Small intestine (tissue), 7 donors: Measurements from ENCODE around the gene ZNF653. TPM values are rescaled to one million over a fixed set of nuclear protein-coding genes. Genes with fewer than 3 reads are reported as not detected.
A peak's percentile ranks its signal among the peaks of the same experiment; 100 is the strongest.

Experiments used
- DNase-seq, 2 donors: peaks; one replicate each; pipeline versions ENCODE4 v3.0.0 to v3.0.0-alpha.2; 2013
- FAIRE-seq: peaks from 2 replicates; lab custom pipeline; 2012; peaks lifted over from hg19 to GRCh38; lab: Jason Lieb, UNC
- H3K27ac ChIP-seq, 3 donors: one replicate each; pipeline ENCODE4 v1.5.1; 2013; ENCODE audit warnings: low read length in 2 of 3, mild to moderate bottlenecking in 2 of 3, control low read depth in 1 of 3, inconsistent platforms in 1 of 3, low read depth in 1 of 3, moderate library complexity in 1 of 3
- H3K27me3 ChIP-seq, 3 donors: one replicate each; pipeline ENCODE4 v1.6.1; 2013; ENCODE audit warnings: low read length in 3 of 3, inconsistent platforms in 1 of 3; ENCODE audit not compliant: control insufficient read depth in 3 of 3, insufficient read depth in 3 of 3
- H3K36me3 ChIP-seq, 3 donors: one replicate each; pipeline ENCODE4 v1.6.1; 2013; ENCODE audit warnings: low read length in 3 of 3, inconsistent platforms in 1 of 3, low read depth in 1 of 3, mild to moderate bottlenecking in 1 of 3, moderate library complexity in 1 of 3; ENCODE audit not compliant: control insufficient read depth in 3 of 3, insufficient read depth in 2 of 3
- H3K4me1 ChIP-seq, 3 donors: one replicate each; pipeline ENCODE4 v1.6.1; 2013; ENCODE audit warnings: low read length in 2 of 3, inconsistent platforms in 1 of 3, low read depth in 1 of 3, mild to moderate bottlenecking in 1 of 3, moderate library complexity in 1 of 3; ENCODE audit not compliant: control insufficient read depth in 3 of 3, insufficient read depth in 2 of 3
- H3K4me3 ChIP-seq, 3 donors: one replicate each; pipeline ENCODE4 v1.5.1; 2013; ENCODE audit warnings: low read length in 3 of 3, control low read depth in 1 of 3, inconsistent platforms in 1 of 3, low read depth in 1 of 3, mild to moderate bottlenecking in 1 of 3, moderate library complexity in 1 of 3
- H3K9me3 ChIP-seq, 2 donors: one replicate each; pipeline ENCODE4 v1.6.1; 2013; ENCODE audit warnings: low read depth in 1 of 2, low read length in 1 of 2; ENCODE audit not compliant: control insufficient read depth in 2 of 2, insufficient read depth in 1 of 2
- WGBS, 3 donors: extraction: QIAGEN DNeasy Blood & Tissue Kit; methylation state at CpG; one replicate each; pipeline ENCODE4 v1.1.7; 2013; 5-methylcytosine and 5-hydroxymethylcytosine counted together
- polyA plus RNA-seq, 4 donors: library from polyadenylated mRNA; stranded (reverse) in 3 of 4; unstranded in 1 of 4; fragments of 200-250 nt in 3 of 4; fragments of 120-200 nt in 1 of 4; gene quantifications; one replicate each; pipeline versions ENCODE4 v1.2.1 to v1.2.3, GENCODE V29; 2013
- donor health status: healthy with polysubstance abuse.
- donor health status: control.
- donor health status: control.
- donor health status: Bipolar disorder and iron deficiency.
- donor health status: healthy.

The ZNF653 gene
- polyA plus RNA-seq, 4 donors, result 7.5 to 25.1 (median 10.4) TPM

DNA sequence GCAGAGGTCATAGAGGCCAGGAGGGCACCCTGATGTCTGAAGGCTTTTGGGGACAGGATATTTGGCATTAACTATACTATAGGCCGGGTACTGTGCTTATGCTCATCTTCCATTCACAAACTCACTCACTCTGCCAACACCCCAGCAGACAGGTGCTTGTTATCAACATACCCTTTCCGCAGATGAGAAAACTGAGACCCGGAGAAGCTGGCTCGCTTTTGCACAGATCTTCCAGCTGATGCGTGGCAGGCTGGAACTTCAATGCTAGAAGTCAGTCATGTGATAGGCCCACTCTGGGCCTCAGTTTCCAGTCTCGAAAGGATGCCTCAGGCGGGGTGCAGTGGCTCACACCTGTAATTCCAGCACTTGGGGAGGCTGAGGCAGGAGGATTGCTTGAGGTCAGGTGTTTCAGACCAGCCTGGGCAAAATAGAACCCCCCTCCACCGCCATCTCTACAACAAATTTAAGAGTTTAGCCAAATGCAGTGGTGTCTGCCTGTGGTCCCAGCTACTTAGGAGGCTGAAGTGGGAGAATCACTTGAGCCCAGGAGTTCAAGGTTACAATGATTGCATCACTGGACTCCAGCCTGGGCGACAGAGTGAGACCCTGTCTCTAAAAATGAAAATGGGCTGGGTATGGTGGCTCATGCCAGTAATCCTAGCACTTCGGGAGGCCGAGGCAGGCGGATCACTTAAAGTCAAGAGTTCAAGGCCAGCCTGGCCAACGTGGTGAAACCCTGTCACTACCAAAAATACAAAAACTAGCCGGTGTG is 42.5 kb upstream of the ZNF653 start:
- 73 to 87% (median 83%) methylated on average over 14 of the region's 14 CpGs for WGBS, 3 donors
- Histone ChIP-seq H3K4me1 (no peaks in the 10 kb centered on the region), H3K27ac (no peak overlapping the region), H3K27me3 (no peaks in the 10 kb centered on the region), H3K36me3 (peaks cover 0 to 22% (median 9%) of the 10 kb centered on the region in 3 donors), H3K4me3 (no peak overlapping the region), H3K9me3 (no peaks in the 10 kb centered on the region)
- DNase-seq (no peak), FAIRE-seq (no peak)

DNA sequence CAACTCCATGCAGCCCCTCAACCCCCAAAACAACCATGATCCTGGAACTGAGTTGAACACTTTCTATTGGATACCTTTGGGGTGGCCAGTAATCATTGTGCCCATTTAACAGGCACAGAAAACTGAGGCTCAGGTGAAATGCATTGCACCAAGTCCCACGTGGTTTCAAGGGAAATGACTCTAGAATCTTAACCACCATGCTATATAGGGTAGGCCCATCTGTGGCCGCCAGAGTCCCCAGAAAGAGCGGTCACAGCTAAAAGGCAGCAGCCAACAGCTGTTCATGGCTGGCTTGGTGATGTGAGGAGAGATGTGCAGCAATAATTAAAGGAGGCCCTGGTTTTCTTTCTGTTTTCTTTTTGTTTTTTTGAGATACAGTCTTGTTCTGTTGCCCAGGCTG is 35.6 kb upstream of the ZNF653 start:
- DNase-seq, result no peak
- Histone ChIP-seq H3K36me3 (no peaks in the 10 kb centered on the region), H3K4me3 (no peak overlapping the region), H3K27me3 (peaks cover 0 to 31% (median 4%) of the 10 kb centered on the region in 3 donors), H3K27ac (no peak overlapping the region), H3K4me1 (no peaks in the 10 kb centered on the region), H3K9me3 (no peaks in the 10 kb centered on the region)
- no peak for FAIRE-seq
- WGBS, 3 donors, result 34 to 65% (median 58%) methylated on average over 3 of the region's 3 CpGs

DNA sequence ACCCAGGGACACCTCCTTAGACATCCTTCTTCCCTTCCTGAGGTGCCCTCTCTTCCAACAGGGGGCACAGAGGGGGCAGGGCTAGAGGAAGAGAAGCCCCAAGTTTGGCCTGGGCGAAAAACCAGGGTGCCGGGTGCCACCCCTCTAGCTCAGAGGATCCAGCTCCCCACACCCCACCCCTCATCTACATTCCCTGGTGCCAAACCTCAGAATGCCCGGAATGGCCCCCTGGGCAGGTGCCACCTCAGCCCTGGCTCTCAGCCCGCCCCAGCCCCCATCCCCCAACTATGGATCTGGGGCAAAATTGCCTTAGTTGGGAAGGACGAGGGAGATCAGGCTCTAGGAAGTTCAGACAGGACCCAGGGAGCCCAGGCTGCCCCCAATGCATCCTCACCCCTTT is 35.0 kb upstream of the ZNF653 start:
- FAIRE-seq (no peak), DNase-seq (no peak)
- Histone ChIP-seq H3K4me3 (peak overlapping the region in 1 of 3 donors; percentile 22), H3K36me3 (no peaks in the 10 kb centered on the region), H3K27ac (peak overlapping the region in 2 of 3 donors; percentile 45 to 51), H3K9me3 (no peaks in the 10 kb centered on the region), H3K4me1 (peaks cover 0 to 3% (median 1%) of the 10 kb centered on the region in 3 donors), H3K27me3 (peaks cover 0 to 31% (median 4%) of the 10 kb centered on the region in 3 donors)
- WGBS, 3 donors, result 60 to 72% (median 60%) methylated on average over 5 of the region's 5 CpGs

DNA sequence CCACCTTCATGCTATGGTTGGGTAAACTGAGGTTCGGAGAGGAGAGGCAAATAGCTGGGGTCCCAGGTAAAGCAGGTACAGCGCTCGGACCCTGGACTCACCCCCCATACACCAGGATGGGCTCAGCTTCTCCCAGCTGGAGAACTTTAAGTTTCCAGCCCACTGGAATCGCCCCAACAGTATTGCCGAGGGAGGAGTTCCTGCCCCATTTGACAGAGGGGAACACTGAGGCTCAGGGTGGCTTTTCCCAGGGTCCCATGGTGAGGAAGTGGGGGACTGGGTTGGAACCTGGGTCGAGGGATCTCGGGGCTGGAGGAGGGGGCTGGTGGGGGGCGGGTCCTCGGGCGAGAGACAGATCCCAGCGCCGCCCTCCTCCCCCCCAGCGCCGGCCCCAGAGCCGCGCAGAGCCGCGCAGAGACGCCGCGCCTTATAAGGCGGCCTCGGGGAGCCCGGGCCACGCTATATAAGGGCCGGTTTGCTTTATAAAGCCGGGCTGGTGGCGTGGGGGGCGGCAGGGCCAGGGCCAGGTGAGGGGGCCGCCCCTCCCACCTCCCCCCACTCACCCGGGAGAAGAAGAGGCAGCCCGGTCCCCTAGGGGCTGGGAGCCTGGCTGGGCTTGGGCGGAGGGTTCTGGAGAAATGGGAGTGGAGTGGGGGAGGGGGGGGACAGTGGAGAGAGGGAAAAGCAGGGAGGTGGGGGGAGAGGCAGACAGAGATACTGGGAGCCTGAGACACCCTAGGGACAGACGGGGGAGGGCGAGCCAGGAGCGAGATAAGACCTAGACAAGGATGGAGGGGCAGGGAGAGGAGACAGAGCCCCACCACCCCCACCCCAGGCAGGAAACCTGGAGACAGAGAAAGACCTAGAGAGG is 34.1 kb upstream of the ZNF653 start:
- 11 to 17% (median 13%) methylated on average over 29 to 36 of the region's 36 CpGs for WGBS, 3 donors
- FAIRE-seq, result no peak

DNA sequence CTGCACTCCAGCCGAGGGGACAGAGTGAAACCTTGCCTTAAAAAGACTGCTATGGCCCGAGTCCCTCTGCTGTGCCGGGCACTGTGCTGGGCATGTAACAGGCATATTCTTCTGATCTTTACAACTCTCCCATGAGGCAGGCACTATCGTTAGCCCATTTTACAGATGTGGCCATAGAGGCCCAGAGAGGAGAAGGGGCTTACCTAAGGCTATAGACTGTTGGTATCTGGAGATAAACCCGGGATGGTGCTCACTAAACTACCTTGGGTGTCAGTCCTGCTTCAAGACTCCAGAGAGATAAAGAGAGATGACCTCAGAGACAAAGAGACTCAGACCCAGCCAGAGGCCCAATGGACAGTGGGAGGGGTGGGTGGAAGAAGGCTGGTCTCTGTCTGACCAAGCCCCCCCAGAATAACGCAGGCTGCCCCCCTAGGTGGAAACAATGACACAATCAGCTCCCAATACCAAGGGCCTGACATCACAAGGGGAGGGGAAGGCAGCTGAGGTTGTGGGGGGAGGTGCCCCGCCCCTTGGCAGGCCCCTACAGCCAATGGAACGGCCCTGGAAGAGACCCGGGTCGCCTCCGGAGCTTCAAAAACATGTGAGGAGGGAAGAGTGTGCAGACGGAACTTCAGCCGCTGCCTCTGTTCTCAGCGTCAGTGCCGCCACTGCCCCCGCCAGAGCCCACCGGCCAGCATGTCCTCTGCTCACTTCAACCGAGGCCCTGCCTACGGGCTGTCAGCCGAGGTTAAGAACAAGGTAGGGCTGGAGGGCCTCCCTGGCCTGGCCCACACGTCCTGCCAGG is 32.8 kb upstream of the ZNF653 start, which contains the start of gene CNN1:
CNN1 (plus strand) TSS at position 620 of the 805 bp plus-strand sequence; CDS start at position 697, 77 bp downstream.
- Histone ChIP-seq H3K4me1 (peaks cover 0 to 5% (median 3%) of the 10 kb centered on the region in 3 donors), H3K27ac (peak within 1 kb of the TSS in 2 of 3 donors; percentile 72 to 79), H3K9me3 (no peaks in the 10 kb centered on the region), H3K36me3 (no peaks in the 10 kb centered on the region), H3K4me3 (peak within 1 kb of the TSS in 1 of 3 donors; percentile 41), H3K27me3 (peaks cover 0 to 34% (median 4%) of the 10 kb centered on the region in 3 donors)
- FAIRE-seq (no peak), DNase-seq (peak in 1 of 2 donors; percentile 44)
- 22 to 39% (median 28%) methylated on average over 20 to 21 of the region's 21 CpGs for WGBS, 3 donors

More for the DNA sequence above, 34.1 kb upstream of the ZNF653 start:
- Histone ChIP-seq H3K4me3 (peak overlapping the region in 1 of 3 donors; percentile 41), H3K27ac (peak overlapping the region in 2 of 3 donors; percentile 65 to 79), H3K4me1 (peaks cover 0 to 5% (median 3%) of the 10 kb centered on the region in 3 donors), H3K27me3 (peaks cover 0 to 34% (median 4%) of the 10 kb centered on the region in 3 donors), H3K9me3 (no peaks in the 10 kb centered on the region), H3K36me3 (no peaks in the 10 kb centered on the region)
- DNase-seq, result peak in 1 of 2 donors; percentile 29

DNA sequence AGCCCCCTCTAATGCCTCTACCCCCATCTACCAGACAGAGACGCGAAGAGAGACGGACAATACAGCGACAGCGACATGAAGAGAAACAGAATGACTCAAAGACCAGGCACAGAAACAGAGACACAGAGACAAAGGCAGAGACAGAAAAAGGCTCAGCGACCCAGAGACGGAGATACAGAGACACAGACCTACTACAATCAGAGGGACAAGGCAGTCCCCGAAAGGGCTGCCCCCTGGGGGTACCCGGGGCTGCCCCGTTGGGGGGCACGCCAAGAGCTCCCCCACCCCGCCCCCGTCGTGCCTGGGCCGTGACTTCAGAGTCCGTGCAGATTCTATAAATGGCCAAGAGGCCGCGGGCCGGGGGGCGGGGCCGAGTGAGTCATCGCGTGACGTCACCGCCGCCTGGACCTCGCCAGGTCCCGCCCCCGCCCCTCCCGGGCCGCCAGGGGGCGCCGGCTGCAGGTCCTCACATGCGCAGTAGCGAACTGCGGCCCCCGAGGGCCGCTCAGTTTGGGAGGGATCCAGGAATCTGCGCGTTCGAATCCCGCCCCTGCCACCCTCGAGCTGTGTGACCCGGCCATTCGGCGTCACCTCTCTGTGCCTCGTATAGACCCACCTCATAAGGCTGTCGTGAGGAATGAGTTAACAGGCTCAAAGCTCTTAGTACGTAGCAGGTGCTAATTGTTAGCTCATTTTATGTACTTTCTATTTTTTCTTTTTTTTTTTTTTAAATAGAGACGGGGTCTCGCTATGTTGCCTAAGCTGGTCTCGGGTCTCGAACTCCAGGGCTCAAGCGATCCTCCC is 30.4 kb upstream of the ZNF653 start:
- DNase-seq (peak; percentile 76 to 93), FAIRE-seq (no peak)
- H3K27me3 ChIP-seq, result peaks cover 0 to 30% (median 4%) of the 10 kb centered on the region in 3 donors
- H3K9me3 ChIP-seq, result no peaks in the 10 kb centered on the region
- peaks cover 0 to 5% (median 3%) of the 10 kb centered on the region in 3 donors for H3K4me1 ChIP-seq
- H3K27ac ChIP-seq, result peak overlapping the region in 2 of 3 donors; percentile 52 to 88
- 11 to 14% (median 14%) methylated on average over 52 to 54 of the region's 54 CpGs for WGBS, 3 donors
- peak overlapping the region in 1 of 3 donors; percentile 37 for H3K4me3 ChIP-seq
- no peaks in the 10 kb centered on the region for H3K36me3 ChIP-seq

DNA sequence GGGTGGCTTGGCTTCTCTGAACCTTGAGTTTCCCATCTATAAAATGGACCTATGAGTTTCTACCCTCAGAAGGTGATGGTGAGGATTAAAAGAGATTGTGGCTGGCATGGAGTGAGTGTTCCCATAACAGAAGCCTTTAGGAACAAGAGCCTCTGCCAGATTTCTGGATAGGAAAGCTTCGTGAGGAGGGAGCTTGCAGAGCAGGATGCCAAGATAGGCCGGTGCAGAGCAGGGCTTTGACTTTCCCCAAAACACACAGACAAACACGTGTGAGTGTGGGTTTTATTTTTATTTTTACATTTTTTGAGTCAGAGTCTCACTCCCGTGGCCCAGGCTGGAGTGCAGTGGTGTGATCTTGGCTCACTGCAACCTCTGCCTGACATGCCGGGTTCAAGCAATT is 29.3 kb upstream of the ZNF653 start:
- DNase-seq, result no peak
- FAIRE-seq, result no peak
- no peaks in the 10 kb centered on the region for H3K9me3 ChIP-seq
- 56 to 62% (median 61%) methylated on average over 5 of the region's 5 CpGs for WGBS, 3 donors
- no peak overlapping the region for H3K27ac ChIP-seq
- peaks cover 0 to 5% (median 3%) of the 10 kb centered on the region in 3 donors for H3K4me1 ChIP-seq
- H3K27me3 ChIP-seq, result peaks cover 0 to 21% (median 0%) of the 10 kb centered on the region in 3 donors
- no peak overlapping the region for H3K4me3 ChIP-seq
- no peaks in the 10 kb centered on the region for H3K36me3 ChIP-seq
